Astrocyte (in vitro differentiated cells and primary cell): ENCODE results near the gene CDS2. TPM values are rescaled to one million over a fixed set of nuclear protein-coding genes. Genes with fewer than 3 reads are reported as not detected.

Experiments used
- DNase-seq: peaks from one replicate; pipeline ENCODE4 v3.0.0-alpha.2; 2010; ENCODE audit warnings: low read depth
- FAIRE-seq: peaks from 2 replicates; lab custom pipeline; 2011; peaks lifted over from hg19 to GRCh38; lab: Jason Lieb, UNC
- H2AFZ ChIP-seq: 2 replicates; pipeline ENCODE4 v1.6.0; 2012; ENCODE audit warnings: low read depth, low read length, inconsistent platforms
- H3K27ac ChIP-seq: 2 replicates; pipeline ENCODE4 v1.5.1; 2011; ENCODE audit warnings: low read depth, low read length, inconsistent platforms
- H3K27me3 ChIP-seq: 2 replicates; pipeline ENCODE4 v1.6.0; 2011; ENCODE audit warnings: low read length, inconsistent platforms; ENCODE audit not compliant: insufficient read depth
- H3K36me3 ChIP-seq: 2 replicates; pipeline ENCODE4 v1.5.1; 2011; ENCODE audit warnings: low read length, inconsistent platforms; ENCODE audit not compliant: insufficient read depth
- H3K4me1 ChIP-seq: 2 replicates; pipeline ENCODE4 v1.5.1; 2011; ENCODE audit warnings: low read length, inconsistent platforms; ENCODE audit not compliant: insufficient read depth
- H3K4me2 ChIP-seq: 2 replicates; pipeline ENCODE4 v1.6.0; 2012; ENCODE audit warnings: low read length, inconsistent platforms
- H3K4me3 ChIP-seq: 2 replicates; pipeline ENCODE4 v1.5.1; 2011; ENCODE audit warnings: low read depth, mild to moderate bottlenecking, low read length, inconsistent platforms; ENCODE audit not compliant: insufficient read depth
- H3K79me2 ChIP-seq: 2 replicates; pipeline ENCODE4 v1.6.0; 2012; ENCODE audit warnings: mild to moderate bottlenecking, low read length, inconsistent platforms; ENCODE audit not compliant: insufficient read depth
- H3K9ac ChIP-seq: 2 replicates; pipeline ENCODE4 v1.6.0; 2012; ENCODE audit warnings: mild to moderate bottlenecking, low read length, inconsistent platforms
- H3K9me3 ChIP-seq: 2 replicates; pipeline ENCODE4 v1.5.1; 2012; ENCODE audit warnings: low read depth, mild to moderate bottlenecking, low read length, inconsistent platforms; ENCODE audit not compliant: insufficient read depth
- H4K20me1 ChIP-seq: 2 replicates; pipeline ENCODE4 v1.6.0; 2012; ENCODE audit warnings: low read length, inconsistent platforms; ENCODE audit not compliant: insufficient read depth
- H3K27ac Mint-ChIP-seq: one replicate; pipeline ENCODE4 v1.8.0; 2021; ENCODE audit warnings: mild to moderate bottlenecking, mixed read lengths; ENCODE audit not compliant: unreplicated experiment
- H3K27me3 Mint-ChIP-seq: one replicate; pipeline ENCODE4 v1.8.0; 2021; ENCODE audit warnings: low read depth, mixed read lengths; ENCODE audit not compliant: unreplicated experiment
- H3K36me3 Mint-ChIP-seq: one replicate; pipeline ENCODE4 v1.8.0; 2021; ENCODE audit warnings: low read depth, mixed read lengths; ENCODE audit not compliant: unreplicated experiment
- H3K4me1 Mint-ChIP-seq: one replicate; pipeline ENCODE4 v1.8.0; 2021; ENCODE audit warnings: low read depth, mixed read lengths; ENCODE audit not compliant: unreplicated experiment
- H3K4me3 Mint-ChIP-seq: one replicate; pipeline ENCODE4 v1.8.0; 2021; ENCODE audit warnings: mild to moderate bottlenecking, moderate library complexity, mixed read lengths; ENCODE audit not compliant: unreplicated experiment
- H3K9me3 Mint-ChIP-seq: one replicate; pipeline ENCODE4 v1.8.0; 2021; ENCODE audit warnings: mild to moderate bottlenecking, mixed read lengths; ENCODE audit not compliant: unreplicated experiment
- CTCF ChIP-seq: IDR thresholded peaks from 2 replicates; pipeline ENCODE4 v1.5.1; 2011; ENCODE audit warnings: low read depth, mild to moderate bottlenecking, inconsistent platforms, low read length, moderate library complexity; ENCODE audit not compliant: insufficient read depth
- EZH2 ChIP-seq: IDR thresholded peaks from 2 replicates; pipeline ENCODE4 v1.6.1; 2012; ENCODE audit warnings: mild to moderate bottlenecking, low read length, inconsistent platforms; ENCODE audit not compliant: insufficient read depth
- total RNA-seq: library from RNA; stranded (reverse); gene quantifications from 2 replicates; pipeline ENCODE4 v1.2.1, GENCODE V29; 2021

The CDS2 gene
- total RNA-seq, 1 donor from 2014 or later, result 53.9 TPM

GRCh38 chr20:5146871-5147592 lies 20.2 kb downstream of the CDS2 start:
- Histone ChIP-seq H3K27me3 (no peaks in the 10 kb centered on the region), H3K79me2 (peaks cover 68% of the 10 kb centered on the region), H3K4me1 (peaks cover 6% of the 10 kb centered on the region), H3K27ac (no peak overlapping the region), H3K36me3 (no peaks in the 10 kb centered on the region), H3K4me3 (no peak overlapping the region), H3K4me2 (no peak overlapping the region), H3K9ac (no peak overlapping the region), H2AFZ (no peak overlapping the region), H4K20me1 (peaks cover 49% of the 10 kb centered on the region), H3K9me3 (no peaks in the 10 kb centered on the region)
- H3K4me3 Mint-ChIP-seq, result no peak overlapping the region
- H3K27ac Mint-ChIP-seq, result no peak overlapping the region
- FAIRE-seq (no peak), DNase-seq (no peak)
- H3K27me3 Mint-ChIP-seq, result no peaks in the 10 kb centered on the region
- no peaks in the 10 kb centered on the region for H3K9me3 Mint-ChIP-seq
- peaks cover 9% of the 10 kb centered on the region for H3K4me1 Mint-ChIP-seq
- TF ChIP-seq EZH2 (no peak), CTCF (no peak)
- H3K36me3 Mint-ChIP-seq, result peaks cover 6% of the 10 kb centered on the region

GRCh38 chr20:5148581-5148980 lies 21.8 kb downstream of the CDS2 start:
- Histone ChIP-seq H3K27me3 (no peaks in the 10 kb centered on the region), H3K4me2 (no peak overlapping the region), H3K4me1 (peaks cover 6% of the 10 kb centered on the region), H3K4me3 (no peak overlapping the region), H3K27ac (no peak overlapping the region), H3K36me3 (no peaks in the 10 kb centered on the region), H3K9me3 (no peaks in the 10 kb centered on the region), H3K9ac (no peak overlapping the region), H4K20me1 (peaks cover 57% of the 10 kb centered on the region), H2AFZ (no peak overlapping the region), H3K79me2 (peaks cover 64% of the 10 kb centered on the region)
- H3K36me3 Mint-ChIP-seq, result peaks cover 6% of the 10 kb centered on the region
- no peaks in the 10 kb centered on the region for H3K27me3 Mint-ChIP-seq
- H3K27ac Mint-ChIP-seq, result no peak overlapping the region
- FAIRE-seq (no peak), DNase-seq (no peak)
- peaks cover 10% of the 10 kb centered on the region for H3K4me1 Mint-ChIP-seq
- H3K9me3 Mint-ChIP-seq, result no peaks in the 10 kb centered on the region
- TF ChIP-seq EZH2, result no peak
- TF ChIP-seq CTCF, result no peak
- no peak overlapping the region for H3K4me3 Mint-ChIP-seq

- peaks cover 58% of the 10 kb centered on the region for H4K20me1 ChIP-seq
- no peaks in the 10 kb centered on the region for H3K9me3 ChIP-seq
- Mint-ChIP-seq H3K4me1 (peaks cover 11% of the 10 kb centered on the region), H3K27me3 (no peaks in the 10 kb centered on the region), H3K27ac (no peak overlapping the region), H3K9me3 (no peaks in the 10 kb centered on the region), H3K4me3 (no peak overlapping the region), H3K36me3 (peaks cover 9% of the 10 kb centered on the region)
- no peak for DNase-seq
- H3K79me2 ChIP-seq, result peaks cover 66% of the 10 kb centered on the region
- no peak for TF ChIP-seq CTCF
- no peak overlapping the region for H3K27ac ChIP-seq
- no peak for FAIRE-seq
- H3K4me2 ChIP-seq, result no peak overlapping the region
- H2AFZ ChIP-seq, result no peak overlapping the region
- no peaks in the 10 kb centered on the region for H3K36me3 ChIP-seq
- no peaks in the 10 kb centered on the region for H3K27me3 ChIP-seq
- peaks cover 11% of the 10 kb centered on the region for H3K4me1 ChIP-seq
- no peak overlapping the region for H3K9ac ChIP-seq
- no peak overlapping the region for H3K4me3 ChIP-seq
Measured at GRCh38 chr20:5149892-5150225, 23.1 kb downstream of the CDS2 start.
